ENCODE data around the gene PRUNE2. TPM values are rescaled to one million over a fixed set of nuclear protein-coding genes. Genes with fewer than 3 reads are reported as not detected.

Gene PRUNE2
- total and polyA plus RNA-seq, 11 donors, result 0.51 to 7.7 (median 1.4) TPM

DNA sequence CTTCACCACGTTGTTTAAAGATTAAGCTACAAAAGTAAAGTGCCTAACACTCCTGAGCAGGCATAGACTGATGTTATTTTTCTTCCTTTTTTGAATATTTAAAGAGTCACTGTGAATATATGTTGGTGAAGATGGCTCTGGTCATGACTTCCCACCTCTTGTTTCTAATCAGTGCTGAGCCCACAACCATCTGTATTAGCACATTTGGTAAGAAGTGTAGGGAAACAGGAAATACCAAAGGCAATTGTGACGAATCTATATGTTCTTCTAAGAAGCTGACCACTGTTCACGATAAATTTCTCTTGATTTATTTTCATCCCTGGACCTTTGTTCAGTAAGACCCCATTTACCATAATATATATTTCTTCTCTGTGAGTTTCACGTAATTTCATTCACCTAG lies 249.9 kb downstream of the PRUNE2 start:
- Histone ChIP-seq H3K4me1 (peaks cover 0 to 75% (median 8%) of the 10 kb centered on the region in 12 donors), H3K4me3 (no peak overlapping the region), H3K36me3 (no peaks in the 10 kb centered on the region), H3K27me3 (no peaks in the 10 kb centered on the region), H3K27ac (peak overlapping the region in 1 of 12 donors; percentile 50), H3K9me3 (no peaks in the 10 kb centered on the region)
- TF ChIP-seq POLR2A (IDR thresholded peaks at IDR 0.05) (no peak), CTCF (IDR thresholded peaks at IDR 0.05) (no peak)
- intact Hi-C loops (cut with DNase I), result loop anchor here in 6 of 10 donors (2.0 to 10.0 kb wide), 6 partner anchors 46 to 264 kb away; partner anchors contain the start of genes GCNT1 (in 1 of the 6) and RFK (in 1 of the 6)
- ATAC-seq (no peak), DNase-seq (no peak)
- WGBS, 4 donors, result 76 to 83% (median 80%) methylated on average over 4 of the region's 4 CpGs

GRCh38 chr9:76655121-76655541 lies 250.8 kb downstream of the PRUNE2 start:
- H3K4me1 ChIP-seq, result peaks cover 0 to 84% (median 12%) of the 10 kb centered on the region in 12 donors
- 44 to 60% (median 52%) methylated on average over 6 of the region's 6 CpGs for WGBS, 4 donors

GRCh38 chr9:76654575-76654974 lies 251.3 kb downstream of the PRUNE2 start:
- DNase-seq (no peak), ATAC-seq (peak in 1 of 4 donors; percentile 74)
- Histone ChIP-seq H3K4me1 (peaks cover 0 to 84% (median 12%) of the 10 kb centered on the region in 12 donors), H3K27ac (peak overlapping the region in 1 of 12 donors; percentile 50), H3K27me3 (no peaks in the 10 kb centered on the region), H3K4me3 (no peak overlapping the region), H3K36me3 (no peaks in the 10 kb centered on the region), H3K9me3 (no peaks in the 10 kb centered on the region)
- intact Hi-C loops (cut with DNase I), result loop anchor here in 1 of 10 donors (10.0 kb wide), 1 partner anchor 100 kb away; no protein-coding TSS in a partner anchor
- TF ChIP-seq CTCF (IDR thresholded peaks at IDR 0.05), result no peak
- WGBS, 4 donors, result 41 to 65% (median 52%) methylated on average over 1 of the region's 1 CpG

More at GRCh38 chr9:76655121-76655541, 250.8 kb downstream of the PRUNE2 start:
- Histone ChIP-seq H3K27me3 (no peaks in the 10 kb centered on the region), H3K4me3 (no peak overlapping the region), H3K27ac (peak overlapping the region in 1 of 12 donors; percentile 50), H3K9me3 (no peaks in the 10 kb centered on the region), H3K36me3 (no peaks in the 10 kb centered on the region)
- intact Hi-C loops (cut with DNase I), result loop anchor here in 5 of 10 donors (5.0 to 10.0 kb wide), 5 partner anchors 47 to 263 kb away; partner anchors contain the start of genes GCNT1 (in 1 of the 5) and RFK (in 1 of the 5)
- no peak for DNase-seq
- ATAC-seq, result no peak
- TF ChIP-seq CTCF (IDR thresholded peaks at IDR 0.05), result no peak
- TF ChIP-seq POLR2A (IDR thresholded peaks at IDR 0.05), result no peak

- DNase-seq (no peak), ATAC-seq (no peak)
- WGBS, 4 donors, result 10 to 34% (median 22%) methylated on average over 1 of the region's 1 CpG
- Histone ChIP-seq H3K4me1 (peaks cover 0 to 84% (median 12%) of the 10 kb centered on the region in 12 donors), H3K36me3 (no peaks in the 10 kb centered on the region), H3K27ac (peak overlapping the region in 1 of 12 donors; percentile 50), H3K4me3 (no peak overlapping the region), H3K9me3 (no peaks in the 10 kb centered on the region), H3K27me3 (no peaks in the 10 kb centered on the region)
- intact Hi-C loops (cut with DNase I), result loop anchor here in 1 of 10 donors (10.0 kb wide), 1 partner anchor 99 kb away; no protein-coding TSS in a partner anchor
- TF ChIP-seq CTCF (IDR thresholded peaks at IDR 0.05) (no peak), POLR2A (IDR thresholded peaks at IDR 0.05) (no peak)
These were observed 251.9 kb downstream of the PRUNE2 start for GRCh38 chr9:76654051-76654461.

Measured in heart left ventricle (tissue), 16 donors.